ENCODE measurements around the gene WNT3. TPM values are rescaled to one million over a fixed set of nuclear protein-coding genes. Genes with fewer than 3 reads are reported as not detected.
A peak's percentile ranks its signal among the peaks of the same experiment; 100 is the strongest.

Gene WNT3
- total and polyA plus RNA-seq, 5 donors from 2014 or later, result not detected

DNA sequence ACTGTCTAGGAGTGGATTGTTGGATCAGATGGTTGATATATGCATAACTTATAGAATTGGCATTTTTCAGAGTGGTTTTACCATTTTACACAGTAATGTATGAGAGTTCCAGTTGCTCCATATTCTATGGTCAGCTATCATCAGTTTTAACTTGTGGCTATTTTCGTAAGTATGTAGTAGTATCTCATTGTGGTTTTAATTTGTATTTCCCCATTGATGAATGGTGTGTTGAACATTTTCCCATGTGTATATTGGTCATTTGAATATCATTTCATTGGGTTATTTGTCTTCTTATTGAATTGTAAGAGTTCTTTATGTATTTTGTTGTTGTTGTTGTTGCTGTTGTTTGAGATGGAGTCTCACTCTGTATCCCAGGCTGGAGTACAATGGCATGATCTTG, 39.1 kb upstream of the WNT3 start:
- Mint-ChIP-seq H3K4me1 (peaks cover 0 to 2% (median 0%) of the 10 kb centered on the region in 4 donors), H3K9me3 (peaks cover 0 to 3% (median 0%) of the 10 kb centered on the region in 7 donors), H3K27me3 (peaks cover 36% of the 10 kb centered on the region), H3K27ac (no peak overlapping the region), H3K36me3 (no peaks in the 10 kb centered on the region), H3K4me3 (no peak overlapping the region)
- Histone ChIP-seq H3K27ac (ENCODE audit: insufficient read depth, low read length, poor library complexity, severe bottlenecking) (no peak overlapping the region), H3K36me3 (ENCODE audit: control insufficient read depth, insufficient read depth, low read length) (no peaks in the 10 kb centered on the region), H3K4me1 (ENCODE audit: control insufficient read depth, insufficient read depth, low read length, poor library complexity, severe bottlenecking) (no peaks in the 10 kb centered on the region), H3K4me3 (ENCODE audit: low read depth, low read length) (no peak overlapping the region), H3K9me3 (ENCODE audit: control insufficient read depth in 2 of 2, low read length in 2 of 2) (no peaks in the 10 kb centered on the region), H3K27me3 (ENCODE audit: control insufficient read depth, insufficient read depth, low read length) (peaks cover 14% of the 10 kb centered on the region)
- ATAC-seq (ENCODE audit: low read depth in 2 of 2) (no peak), DNase-seq (no peak)

DNA sequence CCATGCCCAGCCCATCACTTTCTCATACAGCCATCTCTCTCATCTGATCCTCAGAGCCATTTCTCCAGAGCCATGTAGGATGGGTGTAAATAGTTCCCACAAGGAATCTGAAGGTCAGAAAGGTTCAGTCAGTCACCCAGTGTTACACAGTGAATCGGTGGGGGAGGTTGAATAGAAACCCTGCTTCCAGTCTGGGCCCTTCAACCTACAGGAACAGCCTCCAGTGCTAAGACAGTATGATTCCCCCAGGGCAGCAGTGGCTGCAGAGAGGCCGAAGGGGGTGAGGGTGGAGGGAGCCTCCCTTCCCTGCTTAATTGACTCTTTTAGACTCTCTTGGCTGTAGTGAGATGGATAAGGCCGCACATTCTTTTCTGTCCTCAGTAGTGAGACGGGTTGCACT, 36.5 kb upstream of the WNT3 start:
- Histone ChIP-seq H3K4me1 (ENCODE audit: control insufficient read depth, insufficient read depth, low read length, poor library complexity, severe bottlenecking) (peaks cover 12% of the 10 kb centered on the region), H3K36me3 (ENCODE audit: control insufficient read depth, insufficient read depth, low read length) (no peaks in the 10 kb centered on the region), H3K9me3 (ENCODE audit: control insufficient read depth in 2 of 2, low read length in 2 of 2) (no peaks in the 10 kb centered on the region), H3K27me3 (ENCODE audit: control insufficient read depth, insufficient read depth, low read length) (peaks cover 23% of the 10 kb centered on the region), H3K27ac (ENCODE audit: insufficient read depth, low read length, poor library complexity, severe bottlenecking) (no peak overlapping the region), H3K4me3 (ENCODE audit: low read depth, low read length) (no peak overlapping the region)
- no peak overlapping the region for H3K4me3 Mint-ChIP-seq
- H3K36me3 Mint-ChIP-seq, result no peaks in the 10 kb centered on the region
- peaks cover 0 to 21% (median 0%) of the 10 kb centered on the region in 4 donors for H3K4me1 Mint-ChIP-seq
- peaks cover 56% of the 10 kb centered on the region for H3K27me3 Mint-ChIP-seq
- DNase-seq (no peak), ATAC-seq (ENCODE audit: low read depth in 2 of 2) (no peak)
- H3K9me3 Mint-ChIP-seq, result peaks cover 0 to 3% (median 0%) of the 10 kb centered on the region in 7 donors
- H3K27ac Mint-ChIP-seq, result no peak overlapping the region

- no peak overlapping the region for H3K4me3 Mint-ChIP-seq
- Histone ChIP-seq H3K27me3 (ENCODE audit: control insufficient read depth, insufficient read depth, low read length) (peaks cover 24% of the 10 kb centered on the region), H3K27ac (ENCODE audit: insufficient read depth, low read length, poor library complexity, severe bottlenecking) (no peak overlapping the region), H3K4me3 (ENCODE audit: low read depth, low read length) (no peak overlapping the region), H3K36me3 (ENCODE audit: control insufficient read depth, insufficient read depth, low read length) (no peaks in the 10 kb centered on the region), H3K4me1 (ENCODE audit: control insufficient read depth, insufficient read depth, low read length, poor library complexity, severe bottlenecking) (peaks cover 12% of the 10 kb centered on the region), H3K9me3 (ENCODE audit: control insufficient read depth in 2 of 2, low read length in 2 of 2) (no peaks in the 10 kb centered on the region)
- no peak for ATAC-seq (ENCODE audit: low read depth in 2 of 2)
- no peak overlapping the region for H3K27ac Mint-ChIP-seq
- peaks cover 60% of the 10 kb centered on the region for H3K27me3 Mint-ChIP-seq
- no peak for DNase-seq
- no peaks in the 10 kb centered on the region for H3K36me3 Mint-ChIP-seq
- H3K4me1 Mint-ChIP-seq, result peaks cover 0 to 21% (median 0%) of the 10 kb centered on the region in 4 donors
- H3K9me3 Mint-ChIP-seq, result peaks cover 0 to 3% (median 0%) of the 10 kb centered on the region in 7 donors
Measured at GRCh38 chr17:46854515-46854914, 36.0 kb upstream of the WNT3 start.

- Histone ChIP-seq H3K4me1 (ENCODE audit: control insufficient read depth, insufficient read depth, low read length, poor library complexity, severe bottlenecking) (peaks cover 12% of the 10 kb centered on the region), H3K4me3 (ENCODE audit: low read depth, low read length) (no peak overlapping the region), H3K27ac (ENCODE audit: insufficient read depth, low read length, poor library complexity, severe bottlenecking) (no peak overlapping the region), H3K36me3 (ENCODE audit: control insufficient read depth, insufficient read depth, low read length) (no peaks in the 10 kb centered on the region), H3K27me3 (ENCODE audit: control insufficient read depth, insufficient read depth, low read length) (peaks cover 24% of the 10 kb centered on the region), H3K9me3 (ENCODE audit: control insufficient read depth in 2 of 2, low read length in 2 of 2) (no peaks in the 10 kb centered on the region)
- no peak overlapping the region for H3K4me3 Mint-ChIP-seq
- H3K4me1 Mint-ChIP-seq, result peaks cover 0 to 21% (median 0%) of the 10 kb centered on the region in 4 donors
- peaks cover 64% of the 10 kb centered on the region for H3K27me3 Mint-ChIP-seq
- H3K36me3 Mint-ChIP-seq, result no peaks in the 10 kb centered on the region
- H3K27ac Mint-ChIP-seq, result no peak overlapping the region
- ATAC-seq (ENCODE audit: low read depth in 2 of 2) (no peak), DNase-seq (no peak)
- peaks cover 0 to 5% (median 0%) of the 10 kb centered on the region in 7 donors for H3K9me3 Mint-ChIP-seq
Measured at GRCh38 chr17:46853896-46854444, 35.5 kb upstream of the WNT3 start.

DNA sequence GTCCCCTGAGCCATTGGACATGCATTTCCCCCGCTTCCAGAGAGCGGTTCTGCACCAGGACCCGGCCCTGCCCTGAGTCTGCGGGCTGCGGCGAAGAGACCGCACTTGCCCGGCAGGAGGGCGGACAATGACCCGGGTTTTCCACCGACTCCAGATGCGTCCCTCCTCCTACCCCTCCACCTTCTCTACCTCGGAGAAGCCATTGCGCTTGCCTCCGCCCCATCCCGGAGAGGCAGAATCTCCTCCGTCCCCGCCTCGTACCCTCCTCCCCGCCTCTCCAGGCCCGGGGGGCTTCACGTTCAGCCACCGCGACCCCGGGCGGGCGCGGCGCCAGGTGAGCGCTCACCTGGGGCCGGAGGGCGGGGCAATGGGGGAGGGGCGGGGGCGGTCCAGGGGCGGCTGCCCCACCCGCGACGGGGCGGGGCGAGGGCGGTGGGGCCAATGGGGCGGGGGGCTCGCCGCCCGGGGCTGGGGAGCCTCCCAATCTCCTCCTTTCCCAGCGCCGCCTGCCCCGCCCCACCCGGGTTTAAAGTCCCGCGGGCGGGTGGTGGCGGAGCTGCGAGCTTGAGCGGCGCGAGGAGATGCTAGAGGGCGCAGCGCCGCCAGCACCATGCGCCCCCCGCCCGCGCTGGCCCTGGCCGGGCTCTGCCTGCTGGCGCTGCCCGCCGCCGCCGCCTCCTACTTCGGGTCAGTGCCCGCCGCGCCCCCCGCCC, 32.7 kb upstream of the WNT3 start, which contains the start of gene WNT9B:
TSS of gene WNT9B (plus strand) at position 555 of the 713 bp plus-strand sequence. CDS start at position 611, 56 bp downstream.
- peak in 1 of 2 donors; percentile 23 for ATAC-seq (ENCODE audit: low read depth in 2 of 2)
- Histone ChIP-seq H3K4me3 (ENCODE audit: low read depth, low read length) (no peak within 1 kb of the TSS), H3K36me3 (ENCODE audit: control insufficient read depth, insufficient read depth, low read length) (no peaks in the 10 kb centered on the region), H3K27ac (ENCODE audit: insufficient read depth, low read length, poor library complexity, severe bottlenecking) (no peak within 1 kb of the TSS), H3K27me3 (ENCODE audit: control insufficient read depth, insufficient read depth, low read length) (peaks cover 36% of the 10 kb centered on the region), H3K9me3 (ENCODE audit: control insufficient read depth in 2 of 2, low read length in 2 of 2) (no peaks in the 10 kb centered on the region), H3K4me1 (ENCODE audit: control insufficient read depth, insufficient read depth, low read length, poor library complexity, severe bottlenecking) (peaks cover 12% of the 10 kb centered on the region)
- no peak for DNase-seq
- Mint-ChIP-seq H3K9me3 (peaks cover 0 to 3% (median 0%) of the 10 kb centered on the region in 7 donors), H3K4me1 (peaks cover 0 to 21% (median 0%) of the 10 kb centered on the region in 4 donors), H3K27me3 (peaks cover 69% of the 10 kb centered on the region), H3K4me3 (peak within 1 kb of the TSS; percentile 33 to 67 (median 55)), H3K27ac (no peak within 1 kb of the TSS), H3K36me3 (no peaks in the 10 kb centered on the region)

GRCh38 chr17:46850688-46851028, 32.2 kb upstream of the WNT3 start:
- H3K4me3 ChIP-seq (ENCODE audit: low read depth, low read length), result no peak overlapping the region
- DNase-seq, result no peak
- peaks cover 12% of the 10 kb centered on the region for H3K4me1 ChIP-seq (ENCODE audit: control insufficient read depth, insufficient read depth, low read length, poor library complexity, severe bottlenecking)
- H3K27me3 Mint-ChIP-seq, result peaks cover 69% of the 10 kb centered on the region
- H3K36me3 Mint-ChIP-seq, result no peaks in the 10 kb centered on the region
- peaks cover 36% of the 10 kb centered on the region for H3K27me3 ChIP-seq (ENCODE audit: control insufficient read depth, insufficient read depth, low read length)
- H3K4me1 Mint-ChIP-seq, result peaks cover 0 to 21% (median 0%) of the 10 kb centered on the region in 4 donors
- H3K36me3 ChIP-seq (ENCODE audit: control insufficient read depth, insufficient read depth, low read length), result no peaks in the 10 kb centered on the region
- ATAC-seq (ENCODE audit: low read depth in 2 of 2), result no peak
- H3K27ac Mint-ChIP-seq, result no peak overlapping the region
- H3K9me3 ChIP-seq (ENCODE audit: control insufficient read depth in 2 of 2, low read length in 2 of 2), result no peaks in the 10 kb centered on the region
- no peak overlapping the region for H3K27ac ChIP-seq (ENCODE audit: insufficient read depth, low read length, poor library complexity, severe bottlenecking)
- peak overlapping the region; percentile 33 to 53 (median 45) for H3K4me3 Mint-ChIP-seq
- H3K9me3 Mint-ChIP-seq, result peaks cover 0 to 3% (median 0%) of the 10 kb centered on the region in 7 donors

GRCh38 chr17:46848534-46848933, 30.0 kb upstream of the WNT3 start:
- no peak overlapping the region for H3K4me3 ChIP-seq (ENCODE audit: low read depth, low read length)
- DNase-seq, result no peak
- H3K4me1 ChIP-seq (ENCODE audit: control insufficient read depth, insufficient read depth, low read length, poor library complexity, severe bottlenecking), result peaks cover 12% of the 10 kb centered on the region
- no peak overlapping the region for H3K27ac ChIP-seq (ENCODE audit: insufficient read depth, low read length, poor library complexity, severe bottlenecking)
- H3K27me3 ChIP-seq (ENCODE audit: control insufficient read depth, insufficient read depth, low read length), result peaks cover 27% of the 10 kb centered on the region
- peaks cover 2% of the 10 kb centered on the region in 2 experiments for H3K9me3 ChIP-seq (ENCODE audit: control insufficient read depth in 2 of 2, low read length in 2 of 2)
- Mint-ChIP-seq H3K4me3 (no peak overlapping the region), H3K27ac (peak overlapping the region in 1 of 3 donors; percentile 14), H3K27me3 (peaks cover 65% of the 10 kb centered on the region), H3K4me1 (peaks cover 0 to 27% (median 0%) of the 10 kb centered on the region in 4 donors), H3K36me3 (no peaks in the 10 kb centered on the region), H3K9me3 (peaks cover 0 to 3% (median 2%) of the 10 kb centered on the region in 7 donors)
- no peaks in the 10 kb centered on the region for H3K36me3 ChIP-seq (ENCODE audit: control insufficient read depth, insufficient read depth, low read length)
- no peak for ATAC-seq (ENCODE audit: low read depth in 2 of 2)

Data from CD4-positive, CD25-positive, alpha-beta regulatory T cell (primary cell).